ENCODE data around the gene MRPS10. TPM values are rescaled to one million over a fixed set of nuclear protein-coding genes. Genes with fewer than 3 reads are reported as not detected.
"Not testable (repeated sequence)": the region's sequence is repeated elsewhere in the genome, so short reads cannot be mapped to it uniquely, and the experiment has no call there.

Gene MRPS10
- total RNA-seq, 1 experiment from 2014 or later = 62.1 TPM

- ChIA-PET POLR2A (no interaction called here), CTCF (no interaction called here), RAD21 (ENCODE audit: low non-redundant PET in 1 of 2, low total read pairs in 2 of 2, uncharacterized antibody in 2 of 2, unreplicated experiment in 2 of 2) (no interaction called here)
- no peaks in the 10 kb centered on the region for H3K9me2 ChIP-seq (ENCODE audit: insufficient read depth)
- no peak overlapping the region for H3K4me3 ChIP-seq (replicated peaks in 1 of 2; ENCODE audit: low read depth in 1 of 2, low read length in 2 of 2)
- H3K79me2 ChIP-seq (ENCODE audit: insufficient read depth, low read length) = peaks cover 29% of the 10 kb centered on the region
- no peak for DNase-seq (ENCODE audit: low read depth, low spot score)
- no peak overlapping the region for H3K9ac ChIP-seq (ENCODE audit: low read length)
- no peaks in the 10 kb centered on the region for H3K9me3 ChIP-seq (ENCODE audit: control insufficient read depth in 1 of 2, insufficient read depth in 1 of 2, low read depth in 1 of 2, low read length in 2 of 2)
- H4K20me1 ChIP-seq (ENCODE audit: insufficient read depth) = no peaks in the 10 kb centered on the region
- no peak overlapping the region for H3K4me2 ChIP-seq (ENCODE audit: low read length)
- TF ChIP-seq CBX3 (IDR thresholded peaks at IDR 0.05; ENCODE audit: low read depth) = no peak
- TF ChIP-seq TCF7L2 (IDR thresholded peaks at IDR 0.05; ENCODE audit: borderline replicate concordance, extremely low read depth, insufficient read depth, insufficient read length) = no peak
- no peak for TF ChIP-seq REST (IDR thresholded peaks at IDR 0.05; ENCODE audit: low read depth)
- no peak for TF ChIP-seq CTCF (IDR thresholded peaks at IDR 0.05 in 2 of 3, conservative IDR thresholded peaks at IDR 0.05 in 1 of 3; ENCODE audit: borderline replicate concordance in 1 of 3, insufficient read depth in 1 of 3, low read depth in 2 of 3, low read length in 2 of 3)
- no peak for TF ChIP-seq EGR1 (IDR thresholded peaks at IDR 0.05; ENCODE audit: low read depth)
- TF ChIP-seq EZH2phosphoT487 (IDR thresholded peaks at IDR 0.05; ENCODE audit: borderline replicate concordance) = no peak
- no peak for TF ChIP-seq ZBTB33 (IDR thresholded peaks at IDR 0.05; ENCODE audit: extremely low read depth, insufficient replicate concordance, low read length)
- TF ChIP-seq CEBPB (IDR thresholded peaks at IDR 0.05; ENCODE audit: low read depth) = no peak
- no peak for TF ChIP-seq RAD21 (IDR thresholded peaks at IDR 0.05; ENCODE audit: low read depth)
- no peak for TF ChIP-seq ATF3 (IDR thresholded peaks at IDR 0.05)
- no peak for TF ChIP-seq MAX (IDR thresholded peaks at IDR 0.05)
- H3K27me3 ChIP-seq (ENCODE audit: insufficient read depth, low read length) = no peaks in the 10 kb centered on the region
- no peak for ATAC-seq
- no peak overlapping the region for H2AFZ ChIP-seq (ENCODE audit: low read depth, low read length, poor library complexity, severe bottlenecking)
- no TSS peak for BruUV-seq (replicated peaks)
- H3K36me3 ChIP-seq (ENCODE audit: control insufficient read depth in 1 of 2, insufficient read depth in 2 of 2, low read length in 2 of 2) = peaks cover 37 to 44% of the 10 kb centered on the region in 2 experiments
- peaks cover 0 to 15% of the 10 kb centered on the region in 2 experiments; a peak in 2 of 4 replicates for H3K4me1 ChIP-seq (ENCODE audit: control insufficient read depth in 1 of 2, insufficient read depth in 2 of 2, low read length in 2 of 2)
- H3K27ac ChIP-seq (ENCODE audit: low read depth, low read length) = no peak overlapping the region
- intact Hi-C loops (cut with micrococcal nuclease) = loop anchor here (10.0 kb wide), 1 partner anchor 426 kb away; the partner anchor contains the start of genes PRICKLE4 and TOMM6
These were observed 7.1 kb downstream of the MRPS10 start for GRCh38 chr6:42210551-42210950.

GRCh38 chr6:42207559-42207958, 10.1 kb downstream of the MRPS10 start:
- Histone ChIP-seq H3K4me1 (ENCODE audit: control insufficient read depth in 1 of 2, insufficient read depth in 2 of 2, low read length in 2 of 2) (peaks cover 2 to 15% of the 10 kb centered on the region in 2 experiments; a peak in 3 of 4 replicates), H3K36me3 (ENCODE audit: control insufficient read depth in 1 of 2, insufficient read depth in 2 of 2, low read length in 2 of 2) (peaks cover 27 to 43% of the 10 kb centered on the region in 2 experiments)
- H3K4me3 ChIP-seq (replicated peaks in 1 of 2; ENCODE audit: low read depth in 1 of 2, low read length in 2 of 2); POLR2A ChIA-PET; H3K79me2 ChIP-seq (ENCODE audit: insufficient read depth, low read length); H3K4me2 ChIP-seq (ENCODE audit: low read length); DNase-seq (ENCODE audit: low read depth, low spot score); CTCF ChIA-PET; H2AFZ ChIP-seq (ENCODE audit: low read depth, low read length, poor library complexity, severe bottlenecking); H3K27me3 ChIP-seq (ENCODE audit: insufficient read depth, low read length); ATAC-seq; H3K9me3 ChIP-seq (ENCODE audit: control insufficient read depth in 1 of 2, insufficient read depth in 1 of 2, low read depth in 1 of 2, low read length in 2 of 2); H3K9me2 ChIP-seq (ENCODE audit: insufficient read depth); H3K27ac ChIP-seq (ENCODE audit: low read depth, low read length); H4K20me1 ChIP-seq (ENCODE audit: insufficient read depth); H3K9ac ChIP-seq (ENCODE audit: low read length); intact Hi-C loops (cut with micrococcal nuclease): not testable (repeated sequence)
- TSS peak; percentile 48 for BruUV-seq (replicated peaks)
- RAD21 ChIA-PET (ENCODE audit: low non-redundant PET in 1 of 2, low total read pairs in 2 of 2, uncharacterized antibody in 2 of 2, unreplicated experiment in 2 of 2) = interaction anchor here in 1 of 2 experiments (0.6 kb wide), 1 partner anchor 89 kb away, joined by 3 read pairs; no protein-coding TSS in a partner anchor
